ENCODE results near the gene NRIP1.

DNA sequence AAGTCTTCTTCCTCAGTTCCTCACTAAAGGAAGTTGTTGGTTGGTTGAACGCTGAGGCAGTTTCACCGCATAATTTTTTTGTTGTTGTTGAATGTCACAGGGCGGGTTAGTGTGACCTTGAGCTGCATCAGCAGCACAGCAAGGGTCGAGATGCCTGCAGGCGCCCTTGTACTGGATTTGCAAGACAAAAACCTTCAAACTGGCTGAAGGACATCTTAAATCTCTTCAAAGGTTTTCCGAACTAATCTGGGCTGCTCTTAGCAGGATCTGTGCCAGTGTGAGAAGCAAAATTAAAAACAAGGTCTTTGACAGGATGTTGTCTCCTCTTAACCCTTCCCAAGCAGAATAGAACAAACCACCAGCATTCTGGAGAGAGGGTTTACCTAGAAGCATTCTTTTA lies 59.4 kb downstream of the NRIP1 start:
- TF ChIP-seq, protein P1, sequence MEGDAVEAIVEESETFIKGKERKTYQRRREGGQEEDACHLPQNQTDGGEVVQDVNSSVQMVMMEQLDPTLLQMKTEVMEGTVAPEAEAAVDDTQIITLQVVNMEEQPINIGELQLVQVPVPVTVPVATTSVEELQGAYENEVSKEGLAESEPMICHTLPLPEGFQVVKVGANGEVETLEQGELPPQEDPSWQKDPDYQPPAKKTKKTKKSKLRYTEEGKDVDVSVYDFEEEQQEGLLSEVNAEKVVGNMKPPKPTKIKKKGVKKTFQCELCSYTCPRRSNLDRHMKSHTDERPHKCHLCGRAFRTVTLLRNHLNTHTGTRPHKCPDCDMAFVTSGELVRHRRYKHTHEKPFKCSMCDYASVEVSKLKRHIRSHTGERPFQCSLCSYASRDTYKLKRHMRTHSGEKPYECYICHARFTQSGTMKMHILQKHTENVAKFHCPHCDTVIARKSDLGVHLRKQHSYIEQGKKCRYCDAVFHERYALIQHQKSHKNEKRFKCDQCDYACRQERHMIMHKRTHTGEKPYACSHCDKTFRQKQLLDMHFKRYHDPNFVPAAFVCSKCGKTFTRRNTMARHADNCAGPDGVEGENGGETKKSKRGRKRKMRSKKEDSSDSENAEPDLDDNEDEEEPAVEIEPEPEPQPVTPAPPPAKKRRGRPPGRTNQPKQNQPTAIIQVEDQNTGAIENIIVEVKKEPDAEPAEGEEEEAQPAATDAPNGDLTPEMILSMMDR (IDR thresholded peaks at IDR 0.05; ENCODE audit: low read depth, low read length, poor library complexity, severe bottlenecking) = no peak
- no peak for TF ChIP-seq EZH2phosphoT487 (IDR thresholded peaks at IDR 0.05; ENCODE audit: borderline replicate concordance, low read length)

Data from DOHH2 (cell line).